ENCODE results near the gene MALL. TPM values are rescaled to one million over a fixed set of nuclear protein-coding genes. Genes with fewer than 3 reads are reported as not detected.

Gene MALL
- total and polyA plus RNA-seq, 2 of the 8 experiments (the other 6 are each of a cell fraction or from before 2014, with no cell fraction given), result 3.9 to 8.0 TPM

DNA sequence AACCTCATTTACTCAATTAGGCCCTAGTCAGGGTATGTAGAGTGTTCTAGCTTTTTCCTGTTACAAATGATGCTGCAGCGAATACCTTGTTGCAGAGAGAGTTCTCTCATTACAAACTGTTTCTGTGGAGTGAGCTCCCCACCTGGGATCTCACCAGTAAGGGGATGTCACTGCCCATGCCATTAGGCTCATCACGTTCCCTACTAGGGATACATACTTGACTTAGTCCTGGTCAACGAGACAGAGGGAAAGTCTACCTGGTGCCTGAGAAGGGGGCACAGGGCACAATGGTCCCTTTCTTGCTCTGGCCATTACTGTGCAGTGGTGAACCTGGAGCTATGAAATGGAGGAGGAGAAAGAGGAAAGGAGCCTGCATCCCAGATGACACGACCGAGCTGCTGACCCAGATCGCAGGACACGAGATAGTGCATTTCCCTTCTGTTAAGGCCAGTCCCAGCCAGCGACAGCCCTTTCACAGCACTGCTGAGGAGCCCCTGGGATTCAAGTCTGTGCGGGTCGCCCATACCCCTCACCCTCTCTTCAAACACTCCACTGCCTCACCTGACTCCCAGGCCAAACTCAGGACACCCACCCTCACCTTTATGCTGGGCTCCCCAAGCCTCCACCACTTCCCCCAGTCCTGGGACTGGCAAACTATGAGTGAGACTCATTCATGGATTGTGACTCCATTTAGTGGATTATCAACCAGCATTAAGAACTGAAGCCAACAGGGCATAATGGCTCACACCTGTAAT is 16.0 kb downstream of the MALL start (continued):
- TF ChIP-seq, protein P1, sequence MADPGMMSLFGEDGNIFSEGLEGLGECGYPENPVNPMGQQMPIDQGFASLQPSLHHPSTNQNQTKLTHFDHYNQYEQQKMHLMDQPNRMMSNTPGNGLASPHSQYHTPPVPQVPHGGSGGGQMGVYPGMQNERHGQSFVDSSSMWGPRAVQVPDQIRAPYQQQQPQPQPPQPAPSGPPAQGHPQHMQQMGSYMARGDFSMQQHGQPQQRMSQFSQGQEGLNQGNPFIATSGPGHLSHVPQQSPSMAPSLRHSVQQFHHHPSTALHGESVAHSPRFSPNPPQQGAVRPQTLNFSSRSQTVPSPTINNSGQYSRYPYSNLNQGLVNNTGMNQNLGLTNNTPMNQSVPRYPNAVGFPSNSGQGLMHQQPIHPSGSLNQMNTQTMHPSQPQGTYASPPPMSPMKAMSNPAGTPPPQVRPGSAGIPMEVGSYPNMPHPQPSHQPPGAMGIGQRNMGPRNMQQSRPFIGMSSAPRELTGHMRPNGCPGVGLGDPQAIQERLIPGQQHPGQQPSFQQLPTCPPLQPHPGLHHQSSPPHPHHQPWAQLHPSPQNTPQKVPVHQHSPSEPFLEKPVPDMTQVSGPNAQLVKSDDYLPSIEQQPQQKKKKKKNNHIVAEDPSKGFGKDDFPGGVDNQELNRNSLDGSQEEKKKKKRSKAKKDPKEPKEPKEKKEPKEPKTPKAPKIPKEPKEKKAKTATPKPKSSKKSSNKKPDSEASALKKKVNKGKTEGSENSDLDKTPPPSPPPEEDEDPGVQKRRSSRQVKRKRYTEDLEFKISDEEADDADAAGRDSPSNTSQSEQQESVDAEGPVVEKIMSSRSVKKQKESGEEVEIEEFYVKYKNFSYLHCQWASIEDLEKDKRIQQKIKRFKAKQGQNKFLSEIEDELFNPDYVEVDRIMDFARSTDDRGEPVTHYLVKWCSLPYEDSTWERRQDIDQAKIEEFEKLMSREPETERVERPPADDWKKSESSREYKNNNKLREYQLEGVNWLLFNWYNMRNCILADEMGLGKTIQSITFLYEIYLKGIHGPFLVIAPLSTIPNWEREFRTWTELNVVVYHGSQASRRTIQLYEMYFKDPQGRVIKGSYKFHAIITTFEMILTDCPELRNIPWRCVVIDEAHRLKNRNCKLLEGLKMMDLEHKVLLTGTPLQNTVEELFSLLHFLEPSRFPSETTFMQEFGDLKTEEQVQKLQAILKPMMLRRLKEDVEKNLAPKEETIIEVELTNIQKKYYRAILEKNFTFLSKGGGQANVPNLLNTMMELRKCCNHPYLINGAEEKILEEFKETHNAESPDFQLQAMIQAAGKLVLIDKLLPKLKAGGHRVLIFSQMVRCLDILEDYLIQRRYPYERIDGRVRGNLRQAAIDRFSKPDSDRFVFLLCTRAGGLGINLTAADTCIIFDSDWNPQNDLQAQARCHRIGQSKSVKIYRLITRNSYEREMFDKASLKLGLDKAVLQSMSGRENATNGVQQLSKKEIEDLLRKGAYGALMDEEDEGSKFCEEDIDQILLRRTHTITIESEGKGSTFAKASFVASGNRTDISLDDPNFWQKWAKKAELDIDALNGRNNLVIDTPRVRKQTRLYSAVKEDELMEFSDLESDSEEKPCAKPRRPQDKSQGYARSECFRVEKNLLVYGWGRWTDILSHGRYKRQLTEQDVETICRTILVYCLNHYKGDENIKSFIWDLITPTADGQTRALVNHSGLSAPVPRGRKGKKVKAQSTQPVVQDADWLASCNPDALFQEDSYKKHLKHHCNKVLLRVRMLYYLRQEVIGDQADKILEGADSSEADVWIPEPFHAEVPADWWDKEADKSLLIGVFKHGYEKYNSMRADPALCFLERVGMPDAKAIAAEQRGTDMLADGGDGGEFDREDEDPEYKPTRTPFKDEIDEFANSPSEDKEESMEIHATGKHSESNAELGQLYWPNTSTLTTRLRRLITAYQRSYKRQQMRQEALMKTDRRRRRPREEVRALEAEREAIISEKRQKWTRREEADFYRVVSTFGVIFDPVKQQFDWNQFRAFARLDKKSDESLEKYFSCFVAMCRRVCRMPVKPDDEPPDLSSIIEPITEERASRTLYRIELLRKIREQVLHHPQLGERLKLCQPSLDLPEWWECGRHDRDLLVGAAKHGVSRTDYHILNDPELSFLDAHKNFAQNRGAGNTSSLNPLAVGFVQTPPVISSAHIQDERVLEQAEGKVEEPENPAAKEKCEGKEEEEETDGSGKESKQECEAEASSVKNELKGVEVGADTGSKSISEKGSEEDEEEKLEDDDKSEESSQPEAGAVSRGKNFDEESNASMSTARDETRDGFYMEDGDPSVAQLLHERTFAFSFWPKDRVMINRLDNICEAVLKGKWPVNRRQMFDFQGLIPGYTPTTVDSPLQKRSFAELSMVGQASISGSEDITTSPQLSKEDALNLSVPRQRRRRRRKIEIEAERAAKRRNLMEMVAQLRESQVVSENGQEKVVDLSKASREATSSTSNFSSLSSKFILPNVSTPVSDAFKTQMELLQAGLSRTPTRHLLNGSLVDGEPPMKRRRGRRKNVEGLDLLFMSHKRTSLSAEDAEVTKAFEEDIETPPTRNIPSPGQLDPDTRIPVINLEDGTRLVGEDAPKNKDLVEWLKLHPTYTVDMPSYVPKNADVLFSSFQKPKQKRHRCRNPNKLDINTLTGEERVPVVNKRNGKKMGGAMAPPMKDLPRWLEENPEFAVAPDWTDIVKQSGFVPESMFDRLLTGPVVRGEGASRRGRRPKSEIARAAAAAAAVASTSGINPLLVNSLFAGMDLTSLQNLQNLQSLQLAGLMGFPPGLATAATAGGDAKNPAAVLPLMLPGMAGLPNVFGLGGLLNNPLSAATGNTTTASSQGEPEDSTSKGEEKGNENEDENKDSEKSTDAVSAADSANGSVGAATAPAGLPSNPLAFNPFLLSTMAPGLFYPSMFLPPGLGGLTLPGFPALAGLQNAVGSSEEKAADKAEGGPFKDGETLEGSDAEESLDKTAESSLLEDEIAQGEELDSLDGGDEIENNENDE (IDR thresholded peaks at IDR 0.05; ENCODE audit: insufficient replicate concordance, low read length), result no peak
